Testis (tissue), 2 donors: ENCODE measurements around the gene SLC38A2.

Experiments used
- POLR2A ChIP-seq: fragments of 450-650 bp; IDR thresholded peaks from one replicate; pipeline ENCODE4 v1.6.1; 2017; ENCODE audit warnings: antibody characterized with exemption, mild to moderate bottlenecking, moderate library complexity
- TF ChIP-seq, protein P1 (sequence below), 3 experiments: fragments of 450-650 bp in 2 of 3; fragments of 200-600 bp in 1 of 3; sonication (generic) in 1 of 3; IDR thresholded peaks; one replicate each; pipeline ENCODE4 v1.5.1; 2016 to 2019; ENCODE audit warnings: antibody characterized with exemption in 3 of 3, mild to moderate bottlenecking in 2 of 3, moderate library complexity in 1 of 3

DNA sequence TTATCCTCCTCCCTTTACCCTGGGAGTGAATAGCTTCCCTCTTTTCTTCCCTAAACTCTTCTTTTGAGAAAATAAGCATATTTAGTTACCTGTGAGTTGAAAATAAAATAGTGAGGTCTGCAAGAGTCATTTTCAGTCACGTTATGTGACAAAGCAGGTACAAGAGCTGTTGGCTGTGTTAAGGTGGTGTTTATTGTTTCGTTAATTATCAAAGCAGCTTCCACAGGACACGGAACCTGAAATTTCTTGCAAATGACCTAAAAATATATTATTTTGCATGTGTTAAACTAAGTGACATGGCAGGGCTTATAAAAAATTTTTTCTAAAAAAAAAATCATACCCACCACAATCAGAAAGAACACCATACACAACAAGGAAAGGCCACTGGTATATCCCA, 8.3 kb downstream of the SLC38A2 start:
- TF ChIP-seq, protein P1, sequence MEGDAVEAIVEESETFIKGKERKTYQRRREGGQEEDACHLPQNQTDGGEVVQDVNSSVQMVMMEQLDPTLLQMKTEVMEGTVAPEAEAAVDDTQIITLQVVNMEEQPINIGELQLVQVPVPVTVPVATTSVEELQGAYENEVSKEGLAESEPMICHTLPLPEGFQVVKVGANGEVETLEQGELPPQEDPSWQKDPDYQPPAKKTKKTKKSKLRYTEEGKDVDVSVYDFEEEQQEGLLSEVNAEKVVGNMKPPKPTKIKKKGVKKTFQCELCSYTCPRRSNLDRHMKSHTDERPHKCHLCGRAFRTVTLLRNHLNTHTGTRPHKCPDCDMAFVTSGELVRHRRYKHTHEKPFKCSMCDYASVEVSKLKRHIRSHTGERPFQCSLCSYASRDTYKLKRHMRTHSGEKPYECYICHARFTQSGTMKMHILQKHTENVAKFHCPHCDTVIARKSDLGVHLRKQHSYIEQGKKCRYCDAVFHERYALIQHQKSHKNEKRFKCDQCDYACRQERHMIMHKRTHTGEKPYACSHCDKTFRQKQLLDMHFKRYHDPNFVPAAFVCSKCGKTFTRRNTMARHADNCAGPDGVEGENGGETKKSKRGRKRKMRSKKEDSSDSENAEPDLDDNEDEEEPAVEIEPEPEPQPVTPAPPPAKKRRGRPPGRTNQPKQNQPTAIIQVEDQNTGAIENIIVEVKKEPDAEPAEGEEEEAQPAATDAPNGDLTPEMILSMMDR (IDR thresholded peaks at IDR 0.05): no peak
- TF ChIP-seq POLR2A: no peak
